ENCODE results near the gene ZDHHC20.

The ZDHHC20 gene

DNA sequence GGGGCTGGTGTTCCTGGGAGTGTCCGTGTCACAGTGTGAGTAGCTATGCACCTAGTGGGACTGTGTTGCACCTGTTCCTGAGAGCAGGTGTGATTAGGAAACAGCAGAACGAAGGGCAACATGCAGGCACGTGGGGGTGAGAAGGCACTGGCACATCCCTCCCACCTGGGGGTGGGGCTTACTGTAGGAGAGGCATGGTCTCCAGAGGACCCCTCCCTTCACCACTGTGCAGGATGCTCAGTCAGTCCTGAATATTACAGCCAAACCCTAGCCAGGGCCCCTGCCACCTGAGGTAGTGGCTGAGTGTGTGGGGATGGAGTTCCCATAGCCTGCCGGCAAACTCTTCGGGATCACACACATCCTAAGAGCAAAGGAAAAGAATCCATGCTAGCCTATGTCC, 99.2 kb downstream of the ZDHHC20 start:
- Mint-ChIP-seq H3K36me3 (no peaks in the 10 kb centered on the region), H3K4me3 (no peak overlapping the region), H3K9me3 (no peaks in the 10 kb centered on the region), H3K27ac (no peak overlapping the region), H3K4me1 (no peaks in the 10 kb centered on the region)
- no peak for ATAC-seq
- DNase-seq (ENCODE audit: low spot score in 2 of 2), result no peak

DNA sequence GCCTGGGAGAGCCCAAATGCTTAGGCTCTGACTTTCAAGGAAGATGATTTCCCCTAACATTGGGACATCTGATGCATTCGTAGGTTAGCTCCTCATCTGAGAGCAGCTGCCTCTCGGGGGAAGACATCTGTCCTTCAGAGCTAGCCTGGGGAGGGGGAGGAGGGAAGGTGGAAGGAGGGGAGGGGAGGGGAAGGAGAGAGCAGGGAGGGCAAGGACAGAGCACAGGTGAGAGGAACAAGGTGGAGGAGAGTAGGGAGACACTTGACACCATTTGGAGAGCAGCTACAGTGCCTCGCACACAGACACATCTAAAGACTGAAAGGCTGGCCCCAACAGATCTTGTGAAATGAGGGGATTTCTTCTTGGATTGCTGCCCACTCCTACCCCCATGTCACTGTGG, 103.8 kb downstream of the ZDHHC20 start:
- ATAC-seq (no peak), DNase-seq (ENCODE audit: low spot score in 2 of 2) (no peak)
- no peaks in the 10 kb centered on the region for H3K4me1 Mint-ChIP-seq
- no peak overlapping the region for H3K27ac Mint-ChIP-seq
- no peaks in the 10 kb centered on the region for H3K9me3 Mint-ChIP-seq
- H3K36me3 Mint-ChIP-seq, result no peaks in the 10 kb centered on the region
- H3K4me3 Mint-ChIP-seq, result no peak overlapping the region

DNA sequence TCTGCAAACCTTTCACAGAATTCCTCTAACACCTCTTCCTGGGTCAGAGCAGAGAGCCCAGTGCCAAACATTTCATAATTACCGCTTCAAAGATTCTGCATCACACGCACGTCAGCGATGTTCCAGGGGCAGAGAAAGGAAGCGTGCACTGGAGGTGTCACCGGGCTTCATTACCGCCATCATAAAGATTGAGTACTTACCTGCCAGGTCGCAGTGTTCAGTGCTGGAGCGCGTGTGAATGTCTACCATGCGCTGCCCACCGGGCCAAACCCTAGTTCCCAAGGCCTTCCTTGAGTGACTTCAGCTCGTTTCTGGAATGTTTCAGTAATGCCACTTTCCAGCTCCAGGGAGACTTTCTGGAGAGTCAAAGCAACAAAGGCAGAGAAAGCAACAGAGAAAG, 104.4 kb downstream of the ZDHHC20 start:
- Mint-ChIP-seq H3K4me3 (no peak overlapping the region), H3K4me1 (no peaks in the 10 kb centered on the region), H3K27ac (no peak overlapping the region)

DNA sequence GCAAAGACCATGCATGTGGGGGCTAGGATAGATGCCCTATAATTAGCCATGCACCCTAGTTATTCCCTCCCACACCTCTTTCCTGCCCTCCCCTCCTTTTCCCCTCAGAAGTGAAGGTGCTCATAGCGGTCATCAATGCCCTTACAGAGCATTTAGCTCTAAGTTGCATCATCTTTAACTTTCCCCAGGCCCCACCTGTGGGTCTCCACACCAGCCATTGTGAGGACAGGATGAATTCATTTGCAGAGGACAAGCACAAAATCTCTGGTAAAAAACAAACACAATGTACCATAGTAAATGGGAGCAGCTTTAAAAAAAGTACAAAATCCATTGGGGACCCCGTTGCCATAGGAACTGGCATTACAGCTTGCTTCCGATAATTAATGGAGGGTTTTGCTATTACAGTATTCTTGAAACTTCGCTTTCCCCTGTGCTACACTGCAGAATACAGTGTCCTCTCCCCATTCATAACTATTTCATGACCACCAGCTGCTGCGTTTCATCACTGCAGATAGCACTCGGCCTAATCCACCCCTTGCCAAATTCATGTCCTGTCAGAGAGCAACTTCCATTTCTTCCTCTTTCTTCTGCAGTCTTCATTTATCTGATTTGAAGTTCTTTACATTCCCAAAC, 110.5 kb downstream of the ZDHHC20 start:
- Mint-ChIP-seq H3K9me3 (no peaks in the 10 kb centered on the region), H3K36me3 (no peaks in the 10 kb centered on the region), H3K27ac (no peak overlapping the region), H3K4me3 (no peak overlapping the region), H3K4me1 (peaks cover 20% of the 10 kb centered on the region)
- ATAC-seq, result no peak
- DNase-seq (ENCODE audit: low spot score in 2 of 2), result no peak

More for the DNA sequence above, 104.4 kb downstream of the ZDHHC20 start:
- DNase-seq (ENCODE audit: low spot score in 2 of 2), result no peak
- no peak for ATAC-seq
- H3K36me3 Mint-ChIP-seq, result no peaks in the 10 kb centered on the region
- no peaks in the 10 kb centered on the region for H3K9me3 Mint-ChIP-seq

DNA sequence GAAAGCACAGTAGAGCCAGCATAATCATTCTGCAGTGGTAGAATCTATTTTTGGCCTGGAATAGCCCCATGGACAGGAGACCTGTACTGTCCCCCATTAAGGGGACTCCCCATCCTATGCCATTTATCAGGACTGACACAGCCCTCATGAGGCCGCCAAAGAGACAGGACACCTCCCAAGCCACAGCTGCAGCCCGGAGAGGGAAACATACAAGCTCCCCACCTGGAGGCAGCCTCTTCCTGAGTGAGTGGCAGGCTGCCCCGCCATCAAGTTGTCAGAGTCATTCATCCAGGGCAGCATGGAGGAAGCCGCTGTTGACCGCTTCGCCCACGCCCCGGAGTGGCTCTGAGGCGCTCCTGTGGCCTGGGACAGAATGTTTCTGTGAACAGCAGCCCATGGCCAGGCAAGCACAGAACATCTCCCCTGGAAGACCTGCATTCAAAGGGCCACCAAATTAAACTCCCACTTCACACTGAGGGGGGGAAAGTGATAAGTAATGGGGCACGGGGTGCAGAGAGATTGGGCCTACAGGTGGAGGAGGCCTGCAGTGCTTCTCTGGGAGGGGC, 111.3 kb downstream of the ZDHHC20 start:
- Mint-ChIP-seq H3K36me3 (no peaks in the 10 kb centered on the region), H3K4me3 (no peak overlapping the region), H3K9me3 (no peaks in the 10 kb centered on the region), H3K4me1 (peaks cover 23% of the 10 kb centered on the region), H3K27ac (no peak overlapping the region)
- DNase-seq (ENCODE audit: low spot score in 2 of 2) (no peak), ATAC-seq (no peak)

DNA sequence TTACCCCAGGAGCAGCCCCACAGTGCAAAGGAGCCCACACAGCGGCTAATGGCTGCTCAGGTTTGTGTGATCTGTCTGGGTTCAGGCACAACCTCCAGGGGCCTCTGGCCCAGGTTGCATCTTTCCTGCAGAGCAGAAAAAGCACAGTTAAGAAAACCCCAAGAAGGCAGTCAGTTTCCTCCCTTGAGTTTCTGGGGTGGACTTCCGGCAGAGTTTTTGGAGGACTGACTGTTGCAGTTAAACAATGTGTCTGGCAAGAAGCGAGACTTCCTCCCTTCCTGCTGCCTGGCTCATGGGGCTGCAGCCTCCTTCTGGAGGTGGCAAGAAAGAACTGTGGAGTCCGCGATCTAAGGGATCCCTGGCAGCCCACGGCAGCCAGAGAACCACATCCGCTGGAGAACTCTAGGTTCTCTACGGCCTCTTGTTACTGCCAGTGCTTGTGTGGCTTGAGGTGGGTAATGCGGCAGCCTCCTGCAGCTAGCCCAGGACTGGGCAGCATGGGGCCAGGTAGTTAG, 114.4 kb downstream of the ZDHHC20 start:
- ATAC-seq (peak; percentile 83), DNase-seq (ENCODE audit: low spot score in 2 of 2) (peak in 1 of 2 donors; percentile 70)
- Mint-ChIP-seq H3K4me3 (peak overlapping the region; percentile 64), H3K36me3 (no peaks in the 10 kb centered on the region), H3K27ac (peak overlapping the region; percentile 93), H3K4me1 (peaks cover 23% of the 10 kb centered on the region), H3K9me3 (no peaks in the 10 kb centered on the region)

DNA sequence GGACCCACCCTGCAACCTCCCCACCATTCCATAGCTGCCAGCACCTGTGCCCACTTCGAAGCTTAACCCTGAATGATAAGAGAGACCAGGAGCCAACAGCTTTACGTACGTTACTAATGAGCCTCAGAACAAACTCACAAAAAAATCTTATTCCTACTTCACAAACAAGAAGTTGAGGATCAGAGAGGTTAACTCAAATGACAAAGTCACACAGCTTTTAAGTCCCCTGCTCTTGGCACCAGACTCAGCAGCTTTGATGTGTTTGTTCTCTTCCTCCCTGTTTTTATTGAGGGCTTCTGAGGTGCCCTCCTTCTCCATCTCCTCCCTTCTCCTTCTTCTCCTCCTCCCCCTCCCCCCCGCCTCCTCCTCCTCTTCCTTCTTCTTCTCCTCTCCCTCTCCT, 115.4 kb downstream of the ZDHHC20 start:
- DNase-seq (ENCODE audit: low spot score in 2 of 2) (no peak), ATAC-seq (no peak)
- H3K36me3 Mint-ChIP-seq, result no peaks in the 10 kb centered on the region
- H3K4me1 Mint-ChIP-seq, result peaks cover 23% of the 10 kb centered on the region
- peak overlapping the region; percentile 64 for H3K4me3 Mint-ChIP-seq
- peak overlapping the region; percentile 93 for H3K27ac Mint-ChIP-seq
- H3K9me3 Mint-ChIP-seq, result no peaks in the 10 kb centered on the region

DNA sequence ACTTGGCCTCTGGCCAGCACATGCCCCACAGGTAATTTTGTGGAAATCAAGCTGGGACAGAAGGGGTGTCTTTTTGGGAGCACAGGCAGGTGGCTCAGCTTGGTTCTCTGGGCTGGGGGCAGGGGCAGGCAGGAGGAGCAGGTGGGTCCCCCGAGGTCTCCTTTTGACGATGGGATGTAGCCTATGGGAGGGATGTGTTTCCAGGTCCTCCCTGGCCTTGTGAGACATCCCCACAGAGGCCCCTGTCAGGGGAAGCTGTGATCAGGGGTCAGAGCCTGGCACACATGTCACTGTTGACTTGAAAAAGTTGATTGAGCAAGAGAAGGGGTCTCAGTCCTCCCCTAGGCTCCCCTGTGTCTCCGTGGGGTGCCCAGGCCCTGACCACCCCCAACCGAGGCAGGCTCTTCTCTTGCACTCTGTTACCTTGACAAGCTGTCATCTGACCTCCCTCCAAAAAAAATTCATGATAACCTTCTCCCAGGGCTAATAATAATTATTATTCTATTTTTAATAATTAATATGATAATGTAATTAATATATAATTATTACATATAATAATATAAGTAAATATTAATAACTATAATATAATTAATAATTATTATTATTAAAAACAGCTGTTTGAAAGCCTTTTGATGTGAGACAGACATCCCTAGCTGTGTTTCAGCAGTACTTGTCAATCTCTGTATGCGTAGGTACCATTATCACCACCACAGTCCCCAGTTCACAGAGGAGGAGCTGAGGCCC, 116.2 kb downstream of the ZDHHC20 start:
- Mint-ChIP-seq H3K4me1 (peaks cover 23% of the 10 kb centered on the region), H3K27ac (no peak overlapping the region), H3K9me3 (no peaks in the 10 kb centered on the region), H3K4me3 (no peak overlapping the region), H3K36me3 (no peaks in the 10 kb centered on the region)
- DNase-seq (ENCODE audit: low spot score in 2 of 2) (no peak), ATAC-seq (no peak)

DNA sequence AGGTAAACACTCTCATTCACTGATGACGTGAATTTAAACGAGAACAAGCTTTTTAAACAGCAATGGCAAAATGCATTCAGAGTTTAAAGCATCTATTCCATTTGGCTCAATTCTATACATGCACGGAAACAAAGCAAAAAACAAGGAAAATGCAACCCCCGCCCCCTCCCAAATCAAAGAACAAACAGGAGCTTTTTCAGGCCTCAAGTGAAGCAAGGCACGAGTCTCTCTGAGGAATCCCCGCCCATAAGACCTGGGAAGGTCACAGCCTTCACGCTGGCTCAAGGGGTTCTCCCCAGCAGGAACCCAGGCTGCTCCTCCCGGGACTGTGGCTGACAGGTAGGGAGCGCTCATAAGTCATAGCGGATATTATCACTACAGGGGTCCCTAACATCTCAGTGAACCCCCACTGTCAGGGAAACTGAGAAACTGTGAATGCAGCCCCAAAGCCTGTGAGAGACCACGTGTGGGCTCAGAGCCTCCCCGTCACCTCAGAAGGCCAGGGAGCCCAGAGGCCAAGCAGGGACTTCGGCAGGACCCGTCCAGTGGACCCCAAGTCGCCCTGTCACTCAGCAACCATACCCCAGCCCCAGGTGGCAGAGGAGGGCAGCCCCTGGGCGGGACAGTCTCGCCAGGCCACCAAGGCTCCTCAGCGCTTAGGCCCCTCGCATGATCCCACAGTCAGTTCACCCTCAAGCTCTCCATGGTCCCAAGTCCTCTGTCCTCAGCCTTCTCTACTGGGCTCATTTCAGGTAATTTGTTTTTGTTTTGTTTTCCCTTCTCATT, 117.3 kb downstream of the ZDHHC20 start:
- Mint-ChIP-seq H3K4me1 (peaks cover 29% of the 10 kb centered on the region), H3K4me3 (no peak overlapping the region), H3K27ac (no peak overlapping the region), H3K36me3 (no peaks in the 10 kb centered on the region), H3K9me3 (no peaks in the 10 kb centered on the region)
- ATAC-seq (no peak), DNase-seq (ENCODE audit: low spot score in 2 of 2) (no peak)

DNA sequence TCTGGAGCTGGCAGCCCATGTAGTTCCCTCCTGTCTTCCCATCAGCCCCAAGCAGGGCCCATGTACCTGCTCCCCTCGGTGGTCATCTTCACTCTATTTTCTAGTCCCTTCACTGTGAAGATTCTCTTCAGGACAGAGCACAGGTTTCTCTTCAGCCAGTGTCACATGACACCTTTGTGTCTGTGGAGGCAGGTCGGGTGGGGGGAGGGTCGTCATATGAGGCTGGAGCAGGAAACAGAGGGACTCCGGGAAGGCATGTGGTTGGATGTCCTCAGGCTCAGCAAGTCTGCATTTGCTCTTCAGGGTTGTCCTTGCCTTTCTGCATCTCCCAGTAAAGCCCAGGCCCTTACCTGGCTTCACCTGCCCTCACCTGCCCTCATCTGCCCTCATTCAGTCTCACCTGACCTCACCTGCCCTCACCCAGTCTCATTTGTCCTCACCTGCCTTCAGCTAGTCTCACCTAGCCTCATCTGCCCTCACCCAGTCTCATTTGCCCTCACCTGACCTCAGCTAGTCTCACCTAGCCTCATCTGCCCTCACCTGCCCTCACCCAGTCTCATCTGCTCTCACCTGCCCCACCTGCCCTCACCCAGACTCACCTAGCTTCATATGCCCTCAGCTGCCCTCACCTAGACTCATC, 120.3 kb downstream of the ZDHHC20 start:
- H3K4me3 Mint-ChIP-seq, result no peak overlapping the region
- H3K9me3 Mint-ChIP-seq, result no peaks in the 10 kb centered on the region
- H3K4me1 Mint-ChIP-seq, result peaks cover 11% of the 10 kb centered on the region
- H3K36me3 Mint-ChIP-seq, result no peaks in the 10 kb centered on the region
- DNase-seq (ENCODE audit: low spot score in 2 of 2) (no peak), ATAC-seq (no peak)
- H3K27ac Mint-ChIP-seq, result peak overlapping the region; percentile 66

DNA sequence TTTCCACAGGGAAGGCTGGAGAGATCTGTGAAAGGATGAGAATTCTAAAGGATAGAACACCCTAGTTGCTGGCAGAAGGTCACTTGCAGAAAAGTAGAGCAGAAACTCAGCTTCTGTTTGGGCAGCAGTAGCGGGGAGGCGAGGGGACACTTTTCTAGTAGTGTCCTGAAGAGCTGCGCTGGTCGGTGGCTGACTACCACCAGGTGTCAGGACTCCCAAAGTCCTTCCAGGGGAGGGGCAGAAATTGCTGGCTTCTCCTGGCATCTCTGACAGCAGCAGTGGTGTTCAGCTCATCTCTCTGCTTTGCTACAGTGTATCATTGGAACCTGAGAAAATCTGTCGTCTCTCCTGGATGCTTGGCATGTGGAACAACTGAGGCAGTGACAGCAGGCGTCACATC, 120.9 kb downstream of the ZDHHC20 start:
- no peak for ATAC-seq
- DNase-seq (ENCODE audit: low spot score in 2 of 2), result no peak
- Mint-ChIP-seq H3K27ac (peak overlapping the region; percentile 24), H3K9me3 (no peaks in the 10 kb centered on the region), H3K4me1 (peaks cover 6% of the 10 kb centered on the region), H3K4me3 (no peak overlapping the region), H3K36me3 (no peaks in the 10 kb centered on the region)

DNA sequence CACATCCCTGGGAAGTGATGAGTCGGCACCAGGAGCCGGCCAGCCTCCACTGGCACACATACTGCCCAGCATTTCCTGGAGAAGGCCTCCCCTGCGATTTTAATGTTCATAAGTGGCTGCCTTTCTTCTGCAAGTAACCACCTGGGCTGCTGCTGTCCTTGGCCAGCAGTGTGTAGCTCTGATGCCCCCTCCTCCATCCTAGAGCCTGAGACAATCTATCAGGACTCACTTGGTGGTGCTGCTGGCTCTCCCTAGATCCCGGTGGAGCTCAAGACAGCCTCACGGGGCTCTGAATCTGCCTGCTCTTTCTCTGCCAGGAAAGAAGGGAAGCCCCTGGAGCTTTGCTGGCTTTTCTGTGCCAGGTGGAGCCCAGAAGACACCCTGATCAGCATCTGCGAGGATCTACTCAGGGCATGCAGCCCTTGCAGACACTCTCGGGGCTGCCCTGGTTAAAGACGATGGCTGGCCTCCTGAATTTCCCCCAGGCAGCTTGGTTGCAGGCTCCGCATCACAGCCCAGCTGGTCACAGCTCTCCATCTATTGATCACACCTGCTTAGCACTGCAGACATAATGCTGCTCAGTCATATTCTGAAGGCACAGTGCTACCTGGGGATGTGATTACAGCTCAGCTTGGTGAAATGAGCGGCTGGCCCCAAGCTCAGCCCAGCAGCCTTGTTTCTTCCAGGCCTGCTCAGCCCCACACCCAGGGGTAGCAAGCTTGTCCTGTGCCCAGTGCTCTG, 122.3 kb downstream of the ZDHHC20 start:
- Mint-ChIP-seq H3K4me1 (peaks cover 6% of the 10 kb centered on the region), H3K4me3 (no peak overlapping the region), H3K27ac (no peak overlapping the region), H3K9me3 (no peaks in the 10 kb centered on the region), H3K36me3 (no peaks in the 10 kb centered on the region)
- DNase-seq (ENCODE audit: low spot score in 2 of 2) (no peak), ATAC-seq (no peak)

DNA sequence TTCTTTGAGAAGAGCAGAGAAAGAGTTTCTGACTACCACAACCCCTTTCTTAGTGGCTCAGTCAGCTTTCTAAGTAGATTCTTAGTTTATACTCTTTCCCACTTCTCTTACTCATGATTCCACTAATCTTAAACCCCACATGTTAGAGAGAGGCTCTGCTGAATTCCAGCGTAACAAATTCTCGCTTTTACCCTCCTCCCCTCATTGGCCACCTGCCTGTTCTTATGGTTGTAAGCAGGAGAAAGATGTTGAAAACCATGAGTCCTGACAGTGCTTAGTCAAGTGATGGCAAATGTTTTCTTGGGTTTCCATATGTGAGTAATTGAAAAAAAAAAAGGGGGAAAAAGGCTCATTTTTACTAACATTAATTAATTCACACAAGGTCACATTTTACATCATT, 125.9 kb downstream of the ZDHHC20 start:
- Mint-ChIP-seq H3K27ac (no peak overlapping the region), H3K4me1 (peaks cover 36% of the 10 kb centered on the region), H3K4me3 (no peak overlapping the region), H3K9me3 (no peaks in the 10 kb centered on the region), H3K36me3 (no peaks in the 10 kb centered on the region)
- no peak for DNase-seq (ENCODE audit: low spot score in 2 of 2)
- no peak for ATAC-seq

DNA sequence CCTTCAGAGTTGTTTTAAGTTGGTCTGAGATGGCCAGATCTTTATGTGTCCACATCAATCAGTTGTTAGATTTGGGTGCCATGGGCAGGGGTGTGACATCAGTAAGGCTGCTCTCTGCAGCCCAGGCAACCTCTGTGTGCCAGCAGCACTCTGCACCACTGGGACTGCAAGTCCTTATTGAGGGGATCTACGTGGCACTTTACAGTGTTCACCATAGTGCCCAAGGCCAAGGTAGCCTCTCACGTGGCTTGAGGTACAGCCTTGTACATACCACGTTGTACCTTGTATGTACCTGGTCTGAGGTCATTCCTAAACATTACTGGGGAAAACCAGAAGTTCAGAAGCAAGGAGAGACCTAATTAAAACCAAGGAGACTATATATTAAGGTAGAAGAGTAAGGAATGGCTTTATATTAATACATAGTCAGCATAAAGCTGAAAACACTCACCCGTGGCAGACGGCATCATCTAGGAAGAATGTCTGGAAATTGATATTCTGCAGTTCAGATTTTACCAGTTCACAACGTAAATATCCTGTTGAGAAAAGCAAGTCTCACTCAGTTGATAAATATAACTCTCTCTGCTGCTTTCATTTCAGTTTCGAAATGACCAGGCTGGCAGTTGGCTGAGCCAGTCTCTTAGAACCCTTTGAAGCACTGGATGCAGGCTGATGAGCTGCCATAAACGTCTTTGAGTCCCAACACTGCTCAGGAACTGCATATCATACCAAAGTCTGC, 128.8 kb downstream of the ZDHHC20 start:
- Mint-ChIP-seq H3K4me3 (peak overlapping the region; percentile 21), H3K4me1 (peaks cover 39% of the 10 kb centered on the region), H3K27ac (peak overlapping the region; percentile 33), H3K9me3 (no peaks in the 10 kb centered on the region), H3K36me3 (no peaks in the 10 kb centered on the region)
- DNase-seq (ENCODE audit: low spot score in 2 of 2) (no peak), ATAC-seq (peak; percentile 72)

Measured in stimulated activated effector memory CD8-positive, alpha-beta T cell treated with anti-CD3 and anti-CD28 coated beads, Interleukin-12 subunit alpha, Interleukin-12 subunit beta, amount 100 ng/mL, for 72 hours (primary cell).